K562 treated with DMSO at 1 percent for 12 hours (cell line): ENCODE data around the gene DGKG. TPM values are rescaled to one million over a fixed set of nuclear protein-coding genes. Genes with fewer than 3 reads are reported as not detected.

Experiments
- total RNA-seq: library from RNA; unstranded; fragments of 300-600 nt; gene quantifications from 2 replicates; pipeline ENCODE4 v1.2.3, GENCODE V29; 2022; ENCODE audit not compliant: insufficient read depth

DGKG gene
- not detected in 2 replicates for total RNA-seq

DNA sequence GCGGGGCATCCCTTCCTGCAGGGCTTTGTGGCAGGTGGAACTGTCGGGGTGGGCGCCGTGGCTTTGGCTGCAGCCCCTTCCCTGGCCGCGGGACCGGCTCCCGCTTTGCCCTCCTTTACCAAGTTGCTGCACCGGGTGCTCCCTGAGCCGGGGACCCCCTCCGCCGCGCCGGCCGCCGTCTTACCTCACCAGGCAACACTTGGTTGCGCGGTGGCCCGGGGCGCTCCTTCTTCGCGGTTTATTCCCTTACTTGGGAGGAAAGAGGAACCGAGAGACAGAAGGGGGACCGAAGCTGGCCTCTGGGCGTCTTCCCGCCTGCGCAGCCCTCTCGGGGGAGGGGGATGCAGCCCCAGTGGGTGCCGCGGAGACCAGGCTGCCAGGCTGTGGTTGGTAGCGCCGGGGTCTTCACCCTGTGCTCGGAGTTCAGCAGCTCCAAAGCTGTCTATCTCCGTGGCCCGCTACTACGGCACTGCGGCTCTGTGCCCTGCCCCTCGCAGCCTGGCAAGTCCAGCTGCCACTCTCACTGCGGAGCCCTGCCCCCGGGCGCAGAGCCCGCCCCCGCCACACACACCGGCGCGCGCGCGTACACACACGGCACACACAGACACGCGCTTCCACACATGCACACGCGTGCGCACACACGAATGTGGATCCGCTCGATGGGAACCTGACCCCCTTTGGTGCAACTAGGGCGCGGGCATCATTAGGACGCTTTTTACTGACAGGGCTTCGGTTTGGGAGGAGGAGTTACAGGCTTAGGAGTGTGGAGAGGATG, at the start of gene DGKG:
TSS of gene DGKG (minus strand) at position 473 of the 775 bp plus-strand sequence. CDS start 41,775 bp downstream, outside the sequence.

DNA sequence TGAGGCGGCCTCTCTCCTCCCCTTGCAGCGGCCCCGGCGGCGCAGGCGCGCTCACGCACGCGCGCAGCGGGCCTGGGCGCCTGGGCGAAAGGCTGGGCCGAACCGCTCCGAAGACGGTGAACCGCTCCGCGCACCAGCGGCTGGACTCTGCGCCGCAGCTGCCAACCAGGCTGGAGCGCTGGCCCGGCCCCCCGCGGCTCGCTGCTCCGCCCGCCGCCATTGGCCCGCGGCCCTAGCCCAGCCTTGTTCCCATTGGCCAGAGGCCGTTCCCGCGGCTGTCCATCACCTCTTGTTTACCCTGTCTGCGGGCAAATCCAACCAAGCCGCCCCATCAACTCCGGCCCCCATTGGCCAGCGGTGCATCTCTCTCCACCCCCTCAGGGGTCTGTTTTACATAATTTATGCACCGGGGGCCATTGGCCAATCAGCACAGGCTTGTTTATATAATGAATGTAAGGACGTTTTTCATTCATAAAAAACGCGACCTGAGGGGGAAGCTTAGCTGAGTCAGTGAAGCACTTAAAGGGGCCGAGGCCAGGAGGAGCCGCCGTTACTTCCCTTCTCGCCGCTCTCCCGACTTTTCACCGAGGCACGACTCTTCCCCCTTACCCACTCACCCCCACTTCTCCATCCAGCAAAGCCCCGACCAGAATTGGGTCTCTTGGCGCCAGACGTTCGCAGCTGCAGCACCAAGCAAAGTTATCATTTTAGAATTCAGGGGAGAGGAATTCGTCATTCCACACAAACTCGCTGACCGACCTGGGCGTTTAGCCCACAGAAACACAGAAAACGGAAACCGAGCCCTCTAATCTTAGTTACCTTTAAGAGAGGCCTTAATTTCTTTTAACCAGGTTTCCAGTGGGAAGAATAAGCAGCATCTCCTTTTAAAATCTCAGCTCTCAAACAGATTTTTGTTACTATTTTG, 252.8 kb downstream of the DGKG start, which contains the start of gene ETV5:
TSS of gene ETV5 (minus strand) at position 149 of the 925 bp plus-strand sequence. CDS start 3,221 bp downstream, outside the sequence.

Other genes starting within 250 kb of the DGKG start
- gene CRYGS, start 182.1 kb upstream of the DGKG start, total RNA-seq: 2.5 and 3.3 TPM in 2 replicates
- 7.3 and 17.2 TPM in 2 replicates for gene TBCCD1, start 205.1 kb upstream of the DGKG start, total RNA-seq
- 49.8 and 104 TPM in 2 replicates for gene DNAJB11, start 208.5 kb upstream of the DGKG start, total RNA-seq